HepG2 (cell line): ENCODE data around the gene C11orf24. TPM values are rescaled to one million over a fixed set of nuclear protein-coding genes. Genes with fewer than 3 reads are reported as not detected.
A peak's percentile ranks its signal among the peaks of the same experiment; 100 is the strongest.

Experiments used
- ADNP ChIP-seq: sonication (generic); formaldehyde crosslinking; IDR thresholded peaks from 2 replicates; pipeline ENCODE4 v1.4.0; 2020; ENCODE audit warnings: missing genetic modification reagents
- CREM ChIP-seq, 2 experiments: sonication (generic) in 1 of 2; formaldehyde crosslinking in 1 of 2; IDR thresholded peaks; 2 replicates each; pipeline versions ENCODE4 v1.4.0 to v1.6.1; 2016 to 2020; ENCODE audit warnings: antibody characterized with exemption in 1 of 2, mild to moderate bottlenecking in 1 of 2, missing genetic modification reagents in 1 of 2
- DPF2 ChIP-seq: sonication (generic); formaldehyde crosslinking; IDR thresholded peaks from 2 replicates; pipeline ENCODE4 v1.4.0; 2020; ENCODE audit warnings: mild to moderate bottlenecking, low read depth, missing genetic modification reagents, borderline replicate concordance
- GTF2F1 ChIP-seq: fragments of 150-350 bp; IDR thresholded peaks from 2 replicates; pipeline ENCODE4 v1.6.1; 2014; ENCODE audit warnings: low read length
- HNF4A ChIP-seq: sonication (generic); formaldehyde crosslinking; IDR thresholded peaks from 2 replicates; pipeline ENCODE4 v1.4.0; 2020; ENCODE audit warnings: missing genetic modification reagents
- JARID2 ChIP-seq: sonication (generic); formaldehyde crosslinking; IDR thresholded peaks from 2 replicates; pipeline ENCODE4 v1.8.1; 2023; ENCODE audit warnings: missing genetic modification reagents, inconsistent platforms; ENCODE audit not compliant: insufficient replicate concordance
- POLR2A ChIP-seq, 2 experiments: IDR thresholded peaks; 2 replicates each; pipeline ENCODE4 v1.6.1; 2011; ENCODE audit warnings: low read depth in 2 of 2, low read length in 2 of 2, mild to moderate bottlenecking in 1 of 2, moderate library complexity in 1 of 2; ENCODE audit not compliant: insufficient read depth in 1 of 2
- PTBP1 ChIP-seq: fragments of 200-400 bp; formaldehyde crosslinking; IDR thresholded peaks from 2 replicates; pipeline ENCODE4 v1.6.1; 2018; ENCODE audit warnings: low read length, low read depth; ENCODE audit not compliant: poor library complexity, severe bottlenecking
- ZKSCAN5 ChIP-seq: sonication (generic); formaldehyde crosslinking; IDR thresholded peaks from 2 replicates; pipeline ENCODE4 v1.5.1; 2020; ENCODE audit warnings: mild to moderate bottlenecking, missing genetic modification reagents
- ZMAT3 ChIP-seq: sonication (generic); formaldehyde crosslinking; conservative IDR thresholded peaks from 2 replicates; pipeline ENCODE4 v1.7.0; 2021; ENCODE audit warnings: missing genetic modification reagents
- ZMYM3 ChIP-seq: sonication (generic); formaldehyde crosslinking; IDR thresholded peaks from 2 replicates; pipeline ENCODE4 v1.5.1; 2020; ENCODE audit warnings: mild to moderate bottlenecking, missing genetic modification reagents
- ZNF678 ChIP-seq: sonication (generic); formaldehyde crosslinking; IDR thresholded peaks from 2 replicates; pipeline ENCODE4 v1.4.0; 2020; ENCODE audit warnings: mild to moderate bottlenecking, missing genetic modification reagents
- ZNF747 ChIP-seq: sonication (generic); formaldehyde crosslinking; IDR thresholded peaks from 2 replicates; pipeline ENCODE4 v1.8.1; 2023; ENCODE audit warnings: missing genetic modification reagents, mild to moderate bottlenecking, borderline replicate concordance
- ZSCAN30 ChIP-seq: sonication (generic); formaldehyde crosslinking; IDR thresholded peaks from 2 replicates; pipeline ENCODE4 v1.5.0; 2020; ENCODE audit warnings: mild to moderate bottlenecking, missing genetic modification reagents
- polyA plus RNA-seq, 8 experiments: library from polyadenylated mRNA; depleted of rRNA in 3 of 8; stranded (reverse) in 7 of 8; unstranded in 1 of 8; fragments of >200 nt; fragmentation: Illumina TruSeq in 4 of 8; extraction: Trizol in 4 of 8; gene quantifications; 2 replicates each; pipeline versions ENCODE4 v1.2.1 to v1.2.3, GENCODE V29; 2011 to 2016; ENCODE audit warnings: low read depth in 4 of 8, missing spikeins in 1 of 8, mixed read lengths in 1 of 8; ENCODE audit not compliant: insufficient read depth in 1 of 8
- total RNA-seq, 5 experiments: library from RNA; depleted of rRNA; stranded (reverse); fragments of >200 nt; fragmentation: Illumina TruSeq; extraction: Trizol; gene quantifications; 2 replicates each; pipeline ENCODE4 v1.2.3, GENCODE V29; 2016; ENCODE audit warnings: low read depth in 1 of 5
- TF ChIP-seq, protein P1 (sequence below): sonication (generic); formaldehyde crosslinking; IDR thresholded peaks from 2 replicates; pipeline ENCODE4 v1.4.0; 2020; ENCODE audit warnings: low read depth, missing genetic modification reagents
- TF ChIP-seq, protein P2 (sequence below): sonication (generic); formaldehyde crosslinking; conservative IDR thresholded peaks from 2 replicates; pipeline ENCODE4 v1.8.1; 2023; ENCODE audit warnings: missing genetic modification reagents
- TF ChIP-seq, protein P3 (sequence below): sonication (generic); formaldehyde crosslinking; conservative IDR thresholded peaks from 2 replicates; pipeline ENCODE4 v1.5.0; 2020; ENCODE audit warnings: missing genetic modification reagents
- TF ChIP-seq, protein P4 (sequence below): sonication (generic); formaldehyde crosslinking; IDR thresholded peaks from 2 replicates; pipeline ENCODE4 v1.8.1; 2023; ENCODE audit warnings: missing genetic modification reagents, mild to moderate bottlenecking, borderline replicate concordance
- TF ChIP-seq, protein P5 (sequence below): sonication (generic); formaldehyde crosslinking; IDR thresholded peaks from 2 replicates; pipeline ENCODE4 v1.9.0; 2021; ENCODE audit warnings: missing genetic modification reagents, borderline replicate concordance

Gene C11orf24
- total and polyA plus RNA-seq, 2 of the 13 experiments (the other 11 are each of a cell fraction or from before 2014, with no cell fraction given): 52.9 to 55.5 TPM

GRCh38 chr11:68270196-68271022 is 1.4 kb downstream of the C11orf24 start (continued):
- TF ChIP-seq ADNP (CRISPR knock-in tag) (no peak), CREM (IDR thresholded peaks at IDR 0.05) (peak; percentile 71; the same call in 1 of the 2 replicates), CREM (CRISPR knock-in tag; IDR thresholded peaks at IDR 0.05) (no peak), GTF2F1 (no peak), ZNF678 (CRISPR knock-in tag) (no peak), ZNF747 (CRISPR knock-in tag) (no peak), JARID2 (CRISPR knock-in tag) (no peak), ZSCAN30 (CRISPR knock-in tag) (no peak), HNF4A (CRISPR knock-in tag) (peak; percentile 91), ZMYM3 (0 out of 2 replicates have a peak, but pooled peaks have one; percentile 37), POLR2A (IDR thresholded peaks at IDR 0.05; ENCODE audit: insufficient read depth in 1 of 2, low read depth in 2 of 2, low read length in 2 of 2) (no peak; a peak in 1 of 4 replicates), DPF2 (CRISPR knock-in tag) (0 out of 2 replicates have a peak, but pooled peaks have one; percentile 16), ZKSCAN5 (CRISPR knock-in tag) (no peak), PTBP1 (no peak), ZMAT3 (no peak)
- TF ChIP-seq, protein P1, sequence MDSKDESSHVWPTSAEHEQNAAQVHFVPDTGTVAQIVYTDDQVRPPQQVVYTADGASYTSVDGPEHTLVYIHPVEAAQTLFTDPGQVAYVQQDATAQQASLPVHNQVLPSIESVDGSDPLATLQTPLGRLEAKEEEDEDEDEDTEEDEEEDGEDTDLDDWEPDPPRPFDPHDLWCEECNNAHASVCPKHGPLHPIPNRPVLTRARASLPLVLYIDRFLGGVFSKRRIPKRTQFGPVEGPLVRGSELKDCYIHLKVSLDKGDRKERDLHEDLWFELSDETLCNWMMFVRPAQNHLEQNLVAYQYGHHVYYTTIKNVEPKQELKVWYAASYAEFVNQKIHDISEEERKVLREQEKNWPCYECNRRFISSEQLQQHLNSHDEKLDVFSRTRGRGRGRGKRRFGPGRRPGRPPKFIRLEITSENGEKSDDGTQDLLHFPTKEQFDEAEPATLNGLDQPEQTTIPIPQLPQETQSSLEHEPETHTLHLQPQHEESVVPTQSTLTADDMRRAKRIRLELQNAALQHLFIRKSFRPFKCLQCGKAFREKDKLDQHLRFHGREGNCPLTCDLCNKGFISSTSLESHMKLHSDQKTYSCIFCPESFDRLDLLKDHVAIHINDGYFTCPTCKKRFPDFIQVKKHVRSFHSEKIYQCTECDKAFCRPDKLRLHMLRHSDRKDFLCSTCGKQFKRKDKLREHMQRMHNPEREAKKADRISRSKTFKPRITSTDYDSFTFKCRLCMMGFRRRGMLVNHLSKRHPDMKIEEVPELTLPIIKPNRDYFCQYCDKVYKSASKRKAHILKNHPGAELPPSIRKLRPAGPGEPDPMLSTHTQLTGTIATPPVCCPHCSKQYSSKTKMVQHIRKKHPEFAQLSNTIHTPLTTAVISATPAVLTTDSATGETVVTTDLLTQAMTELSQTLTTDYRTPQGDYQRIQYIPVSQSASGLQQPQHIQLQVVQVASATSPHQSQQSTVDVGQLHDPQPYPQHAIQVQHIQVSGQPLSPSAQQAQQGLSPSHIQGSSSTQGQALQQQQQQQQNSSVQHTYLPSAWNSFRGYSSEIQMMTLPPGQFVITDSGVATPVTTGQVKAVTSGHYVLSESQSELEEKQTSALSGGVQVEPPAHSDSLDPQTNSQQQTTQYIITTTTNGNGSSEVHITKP (CRISPR knock-in tag): no peak
- TF ChIP-seq, protein P2, sequence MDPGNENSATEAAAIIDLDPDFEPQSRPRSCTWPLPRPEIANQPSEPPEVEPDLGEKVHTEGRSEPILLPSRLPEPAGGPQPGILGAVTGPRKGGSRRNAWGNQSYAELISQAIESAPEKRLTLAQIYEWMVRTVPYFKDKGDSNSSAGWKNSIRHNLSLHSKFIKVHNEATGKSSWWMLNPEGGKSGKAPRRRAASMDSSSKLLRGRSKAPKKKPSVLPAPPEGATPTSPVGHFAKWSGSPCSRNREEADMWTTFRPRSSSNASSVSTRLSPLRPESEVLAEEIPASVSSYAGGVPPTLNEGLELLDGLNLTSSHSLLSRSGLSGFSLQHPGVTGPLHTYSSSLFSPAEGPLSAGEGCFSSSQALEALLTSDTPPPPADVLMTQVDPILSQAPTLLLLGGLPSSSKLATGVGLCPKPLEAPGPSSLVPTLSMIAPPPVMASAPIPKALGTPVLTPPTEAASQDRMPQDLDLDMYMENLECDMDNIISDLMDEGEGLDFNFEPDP (CRISPR knock-in tag): 0 out of 2 replicates have a peak, but pooled peaks have one; percentile 84
- TF ChIP-seq, protein P3, sequence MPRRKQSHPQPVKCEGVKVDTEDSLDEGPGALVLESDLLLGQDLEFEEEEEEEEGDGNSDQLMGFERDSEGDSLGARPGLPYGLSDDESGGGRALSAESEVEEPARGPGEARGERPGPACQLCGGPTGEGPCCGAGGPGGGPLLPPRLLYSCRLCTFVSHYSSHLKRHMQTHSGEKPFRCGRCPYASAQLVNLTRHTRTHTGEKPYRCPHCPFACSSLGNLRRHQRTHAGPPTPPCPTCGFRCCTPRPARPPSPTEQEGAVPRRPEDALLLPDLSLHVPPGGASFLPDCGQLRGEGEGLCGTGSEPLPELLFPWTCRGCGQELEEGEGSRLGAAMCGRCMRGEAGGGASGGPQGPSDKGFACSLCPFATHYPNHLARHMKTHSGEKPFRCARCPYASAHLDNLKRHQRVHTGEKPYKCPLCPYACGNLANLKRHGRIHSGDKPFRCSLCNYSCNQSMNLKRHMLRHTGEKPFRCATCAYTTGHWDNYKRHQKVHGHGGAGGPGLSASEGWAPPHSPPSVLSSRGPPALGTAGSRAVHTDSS (CRISPR knock-in tag): no peak
- TF ChIP-seq, protein P4, sequence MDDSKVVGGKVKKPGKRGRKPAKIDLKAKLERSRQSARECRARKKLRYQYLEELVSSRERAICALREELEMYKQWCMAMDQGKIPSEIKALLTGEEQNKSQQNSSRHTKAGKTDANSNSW (CRISPR knock-in tag): no peak
- TF ChIP-seq, protein P5, sequence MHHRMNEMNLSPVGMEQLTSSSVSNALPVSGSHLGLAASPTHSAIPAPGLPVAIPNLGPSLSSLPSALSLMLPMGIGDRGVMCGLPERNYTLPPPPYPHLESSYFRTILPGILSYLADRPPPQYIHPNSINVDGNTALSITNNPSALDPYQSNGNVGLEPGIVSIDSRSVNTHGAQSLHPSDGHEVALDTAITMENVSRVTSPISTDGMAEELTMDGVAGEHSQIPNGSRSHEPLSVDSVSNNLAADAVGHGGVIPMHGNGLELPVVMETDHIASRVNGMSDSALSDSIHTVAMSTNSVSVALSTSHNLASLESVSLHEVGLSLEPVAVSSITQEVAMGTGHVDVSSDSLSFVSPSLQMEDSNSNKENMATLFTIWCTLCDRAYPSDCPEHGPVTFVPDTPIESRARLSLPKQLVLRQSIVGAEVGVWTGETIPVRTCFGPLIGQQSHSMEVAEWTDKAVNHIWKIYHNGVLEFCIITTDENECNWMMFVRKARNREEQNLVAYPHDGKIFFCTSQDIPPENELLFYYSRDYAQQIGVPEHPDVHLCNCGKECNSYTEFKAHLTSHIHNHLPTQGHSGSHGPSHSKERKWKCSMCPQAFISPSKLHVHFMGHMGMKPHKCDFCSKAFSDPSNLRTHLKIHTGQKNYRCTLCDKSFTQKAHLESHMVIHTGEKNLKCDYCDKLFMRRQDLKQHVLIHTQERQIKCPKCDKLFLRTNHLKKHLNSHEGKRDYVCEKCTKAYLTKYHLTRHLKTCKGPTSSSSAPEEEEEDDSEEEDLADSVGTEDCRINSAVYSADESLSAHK (CRISPR knock-in tag): no peak
